ENCODE measurements around the gene GIN1.

Gene GIN1

DNA sequence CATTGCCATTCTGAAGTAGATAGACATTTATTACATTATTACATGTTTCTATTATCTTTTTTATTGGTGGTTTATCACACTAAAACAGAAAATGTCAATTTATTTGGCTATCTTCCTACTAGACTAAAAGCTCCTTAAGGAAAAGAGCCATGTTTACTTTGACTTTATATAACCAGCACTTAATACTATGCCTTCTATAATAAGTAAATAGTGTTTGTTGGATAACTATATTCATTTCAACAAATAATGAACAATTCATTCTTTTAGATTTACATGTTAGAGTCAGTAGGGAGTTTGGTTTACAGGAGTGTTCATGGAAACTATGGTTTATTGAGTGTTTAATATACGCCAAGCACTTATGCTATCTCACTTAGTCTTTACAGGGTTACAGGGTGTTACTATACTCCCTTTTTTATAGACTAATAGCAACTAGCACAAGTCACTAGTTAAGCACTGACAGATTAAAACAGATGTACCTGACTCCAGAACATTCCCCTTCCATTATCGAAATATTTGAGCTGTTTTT, 7.4 kb upstream of the GIN1 start:
- no peak overlapping the region for H3K4me3 ChIP-seq (ENCODE audit: control insufficient read depth, low read depth, low read length)
- TF ChIP-seq, protein P1, sequence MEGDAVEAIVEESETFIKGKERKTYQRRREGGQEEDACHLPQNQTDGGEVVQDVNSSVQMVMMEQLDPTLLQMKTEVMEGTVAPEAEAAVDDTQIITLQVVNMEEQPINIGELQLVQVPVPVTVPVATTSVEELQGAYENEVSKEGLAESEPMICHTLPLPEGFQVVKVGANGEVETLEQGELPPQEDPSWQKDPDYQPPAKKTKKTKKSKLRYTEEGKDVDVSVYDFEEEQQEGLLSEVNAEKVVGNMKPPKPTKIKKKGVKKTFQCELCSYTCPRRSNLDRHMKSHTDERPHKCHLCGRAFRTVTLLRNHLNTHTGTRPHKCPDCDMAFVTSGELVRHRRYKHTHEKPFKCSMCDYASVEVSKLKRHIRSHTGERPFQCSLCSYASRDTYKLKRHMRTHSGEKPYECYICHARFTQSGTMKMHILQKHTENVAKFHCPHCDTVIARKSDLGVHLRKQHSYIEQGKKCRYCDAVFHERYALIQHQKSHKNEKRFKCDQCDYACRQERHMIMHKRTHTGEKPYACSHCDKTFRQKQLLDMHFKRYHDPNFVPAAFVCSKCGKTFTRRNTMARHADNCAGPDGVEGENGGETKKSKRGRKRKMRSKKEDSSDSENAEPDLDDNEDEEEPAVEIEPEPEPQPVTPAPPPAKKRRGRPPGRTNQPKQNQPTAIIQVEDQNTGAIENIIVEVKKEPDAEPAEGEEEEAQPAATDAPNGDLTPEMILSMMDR (IDR thresholded peaks at IDR 0.05; ENCODE audit: control insufficient read depth, insufficient read depth, low read depth, low read length, missing control alignments): no peak
- DNase-seq (ENCODE audit: low read depth): no peak

DNA sequence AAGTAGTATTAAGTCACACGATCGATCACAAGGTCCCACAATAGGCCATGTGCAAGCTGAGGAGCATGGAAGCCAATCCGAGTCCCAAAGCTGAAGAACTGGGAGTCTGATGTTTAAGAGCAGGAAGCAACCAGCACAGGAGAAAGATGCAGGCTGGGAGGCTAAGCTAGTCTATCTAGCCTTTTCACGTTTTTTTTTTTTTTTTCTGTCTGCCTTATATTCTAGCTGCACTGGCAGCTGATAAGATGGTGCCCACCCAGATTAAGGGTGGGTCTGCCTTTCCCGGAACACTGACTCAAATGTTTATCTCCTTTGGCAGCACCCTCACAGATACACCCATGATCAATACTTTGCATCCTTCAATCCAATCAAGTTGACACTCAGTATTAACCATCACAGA, 6.6 kb upstream of the GIN1 start:
- no peak overlapping the region for H3K4me3 ChIP-seq (ENCODE audit: control insufficient read depth, low read depth, low read length)
- TF ChIP-seq, protein P1 (IDR thresholded peaks at IDR 0.05; ENCODE audit: control insufficient read depth, insufficient read depth, low read depth, low read length, missing control alignments): no peak
- no peak for DNase-seq (ENCODE audit: low read depth)

- no peak for DNase-seq (ENCODE audit: low read depth)
- no peak overlapping the region for H3K4me3 ChIP-seq (ENCODE audit: control insufficient read depth, low read depth, low read length)
- TF ChIP-seq, protein P1 (IDR thresholded peaks at IDR 0.05; ENCODE audit: control insufficient read depth, insufficient read depth, low read depth, low read length, missing control alignments): no peak
Measured at GRCh38 chr5:103122242-103122641, 2.3 kb upstream of the GIN1 start.

- no peak for DNase-seq (ENCODE audit: low read depth)
- H3K4me3 ChIP-seq (ENCODE audit: control insufficient read depth, low read depth, low read length): peak overlapping the region; percentile 71
- TF ChIP-seq, protein P1 (IDR thresholded peaks at IDR 0.05; ENCODE audit: control insufficient read depth, insufficient read depth, low read depth, low read length, missing control alignments): no peak
Measured at GRCh38 chr5:103120607-103121200, 766 bp upstream of the GIN1 start.

- TF ChIP-seq, protein P1 (IDR thresholded peaks at IDR 0.05; ENCODE audit: control insufficient read depth, insufficient read depth, low read depth, low read length, missing control alignments): no peak
- no peak for DNase-seq (ENCODE audit: low read depth)
- peak overlapping the region; percentile 71 for H3K4me3 ChIP-seq (ENCODE audit: control insufficient read depth, low read depth, low read length)
Measured at GRCh38 chr5:103119070-103119764, 721 bp downstream of the GIN1 start.

- TF ChIP-seq, protein P1 (IDR thresholded peaks at IDR 0.05; ENCODE audit: control insufficient read depth, insufficient read depth, low read depth, low read length, missing control alignments): no peak
- H3K4me3 ChIP-seq (ENCODE audit: control insufficient read depth, low read depth, low read length): no peak overlapping the region
- DNase-seq (ENCODE audit: low read depth): no peak
Measured at GRCh38 chr5:103117471-103117991, 2.4 kb downstream of the GIN1 start.

Measured in AG09309 (cell line).